IPS DF 6.9 (cell line): ENCODE measurements around the gene CHRNB1.

Experiments
- DNase-seq: peaks from one replicate; pipeline ENCODE4 v3.0.0-alpha.2; 2013; ENCODE audit warnings: low read depth, low spot score
- H3K27ac ChIP-seq: one replicate; pipeline ENCODE4 v1.5.1; 2013; ENCODE audit warnings: low read length, control low read depth
- H3K27me3 ChIP-seq: 2 replicates; pipeline ENCODE4 v1.6.1; 2013; ENCODE audit warnings: mild to moderate bottlenecking, low read length; ENCODE audit not compliant: control insufficient read depth, insufficient read depth
- H3K36me3 ChIP-seq: 2 replicates; pipeline ENCODE4 v1.6.1; 2013; ENCODE audit warnings: low read length; ENCODE audit not compliant: control insufficient read depth, insufficient read depth
- H3K4me1 ChIP-seq: 2 replicates; pipeline ENCODE4 v1.6.1; 2013; ENCODE audit warnings: low read length; ENCODE audit not compliant: control insufficient read depth, insufficient read depth
- H3K4me3 ChIP-seq: 2 replicates; pipeline ENCODE4 v1.5.1; 2013; ENCODE audit warnings: mild to moderate bottlenecking, low read length
- H3K9me3 ChIP-seq: 2 replicates; pipeline ENCODE4 v1.6.1; 2013; ENCODE audit warnings: low read length, inconsistent platforms; ENCODE audit not compliant: control insufficient read depth, insufficient read depth
- WGBS: extraction: QIAGEN DNeasy Blood & Tissue Kit; methylation state at CpG from one replicate; pipeline ENCODE4 v1.1.7; 2013; ENCODE audit warnings: mixed read lengths, missing lambda C conversion rate; ENCODE audit not compliant: insufficient read length, insufficient coverage; 5-methylcytosine and 5-hydroxymethylcytosine counted together

Gene CHRNB1

DNA sequence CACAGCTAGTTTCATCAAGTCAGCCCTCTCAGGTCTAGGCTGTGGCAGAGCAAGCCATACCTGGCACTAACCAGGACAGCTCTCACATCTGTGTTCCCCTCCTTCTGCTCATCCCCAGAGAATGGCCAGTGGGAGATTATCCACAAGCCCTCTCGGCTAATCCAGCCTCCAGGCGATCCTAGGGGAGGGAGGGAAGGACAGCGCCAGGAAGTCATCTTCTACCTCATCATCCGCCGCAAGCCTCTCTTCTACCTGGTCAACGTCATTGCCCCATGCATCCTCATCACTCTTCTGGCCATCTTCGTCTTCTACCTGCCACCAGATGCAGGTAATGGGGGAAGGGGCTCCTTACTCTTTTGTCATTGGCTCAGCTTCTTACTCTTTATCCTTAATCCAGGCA, 3.6 kb downstream of the CHRNB1 start:
- DNase-seq: no peak
- H3K4me3 ChIP-seq: no peak overlapping the region
- no peaks in the 10 kb centered on the region for H3K36me3 ChIP-seq
- no peaks in the 10 kb centered on the region for H3K27me3 ChIP-seq
- no peak overlapping the region for H3K27ac ChIP-seq
- H3K4me1 ChIP-seq: peaks cover 5% of the 10 kb centered on the region; the same call in 1 of the 2 replicates
- no peaks in the 10 kb centered on the region for H3K9me3 ChIP-seq
- no CpG with 5 or more reads among the region's 7 CpGs for whole genome bisulfite sequencing

GRCh38 chr17:7459961-7460545, 15.2 kb downstream of the CHRNB1 start:
- H3K27me3 ChIP-seq: no peaks in the 10 kb centered on the region
- H3K4me1 ChIP-seq: peaks cover 3% of the 10 kb centered on the region
- H3K36me3 ChIP-seq: peaks cover 10% of the 10 kb centered on the region; the same call in 1 of the 2 replicates
- DNase-seq: no peak
- H3K4me3 ChIP-seq: no peak overlapping the region
- H3K9me3 ChIP-seq: no peaks in the 10 kb centered on the region
- no peak overlapping the region for H3K27ac ChIP-seq
- WGBS: 100% methylated on average over 1 of the region's 3 CpGs

- H3K9me3 ChIP-seq: no peaks in the 10 kb centered on the region
- peaks cover 10% of the 10 kb centered on the region; the same call in 1 of the 2 replicates for H3K36me3 ChIP-seq
- no peak overlapping the region for H3K4me3 ChIP-seq
- no peaks in the 10 kb centered on the region for H3K27me3 ChIP-seq
- WGBS: no CpG with 5 or more reads among the region's 7 CpGs
- H3K27ac ChIP-seq: no peak overlapping the region
- H3K4me1 ChIP-seq: peaks cover 3% of the 10 kb centered on the region
- DNase-seq: no peak
Observed at GRCh38 chr17:7460850-7461660, 16.2 kb downstream of the CHRNB1 start.

GRCh38 chr17:7462474-7463371, 17.9 kb downstream of the CHRNB1 start:
- H3K9me3 ChIP-seq: no peaks in the 10 kb centered on the region
- H3K4me3 ChIP-seq: no peak overlapping the region
- peaks cover 3% of the 10 kb centered on the region for H3K4me1 ChIP-seq
- WGBS: 100% methylated on average over 3 of the region's 44 CpGs
- H3K27me3 ChIP-seq: no peaks in the 10 kb centered on the region
- peaks cover 10% of the 10 kb centered on the region; the same call in 1 of the 2 replicates for H3K36me3 ChIP-seq
- no peak for DNase-seq
- H3K27ac ChIP-seq: no peak overlapping the region

DNA sequence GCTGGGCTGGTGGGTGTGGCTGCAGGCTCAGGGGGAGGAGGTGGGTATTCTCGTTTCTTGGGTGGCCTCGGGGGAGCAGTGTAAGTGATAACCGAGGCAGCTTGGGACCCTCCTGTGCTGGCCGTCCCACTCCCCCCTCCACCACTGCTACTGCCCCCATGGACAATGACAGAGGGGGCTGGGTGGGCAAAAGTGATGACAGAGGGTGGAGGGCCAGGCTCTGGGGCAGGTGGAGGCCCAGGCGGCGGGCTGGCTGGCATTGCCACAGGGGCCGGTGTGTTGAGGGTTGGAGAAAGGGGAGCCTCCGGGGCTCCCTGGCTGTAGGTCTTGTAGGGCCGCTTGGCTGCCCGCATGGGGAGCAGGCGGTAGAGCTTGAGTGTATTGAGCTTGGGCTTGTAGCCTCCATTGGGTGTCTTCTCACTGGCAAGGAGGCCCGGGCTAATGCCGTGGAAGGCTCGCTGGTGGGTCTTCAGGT, 18.5 kb downstream of the CHRNB1 start:
- no CpG with 5 or more reads among the region's 14 CpGs for WGBS
- DNase-seq: no peak
- Histone ChIP-seq H3K4me3 (no peak overlapping the region), H3K27me3 (no peaks in the 10 kb centered on the region), H3K36me3 (peaks cover 10% of the 10 kb centered on the region; the same call in 1 of the 2 replicates), H3K9me3 (no peaks in the 10 kb centered on the region), H3K27ac (no peak overlapping the region), H3K4me1 (peaks cover 3% of the 10 kb centered on the region)

DNA sequence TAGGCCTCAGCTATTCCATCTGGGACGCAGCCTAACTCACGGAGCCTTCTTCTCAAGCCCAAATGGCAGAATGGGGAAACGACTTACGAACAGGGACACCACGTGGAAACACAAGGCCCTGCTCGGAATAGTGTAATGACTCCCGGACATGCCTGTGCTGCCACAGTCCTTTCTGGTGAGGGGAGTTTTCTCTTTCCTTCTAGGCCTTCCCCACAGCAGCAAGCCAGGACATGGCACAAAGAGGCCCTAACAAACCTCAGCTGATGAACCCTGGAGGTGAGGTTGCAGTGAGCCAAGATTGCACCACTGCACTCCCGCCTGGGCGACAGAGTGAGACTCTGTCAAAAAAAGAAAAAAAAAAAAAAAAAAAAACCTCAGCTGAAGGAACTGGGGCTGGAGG, 19.2 kb downstream of the CHRNB1 start:
- Histone ChIP-seq H3K36me3 (peaks cover 10% of the 10 kb centered on the region; the same call in 1 of the 2 replicates), H3K4me1 (peaks cover 3% of the 10 kb centered on the region), H3K27me3 (no peaks in the 10 kb centered on the region), H3K27ac (no peak overlapping the region), H3K9me3 (no peaks in the 10 kb centered on the region), H3K4me3 (no peak overlapping the region)
- DNase-seq: no peak
- no CpG with 5 or more reads among the region's 9 CpGs for WGBS

GRCh38 chr17:7465597-7466275, 20.9 kb downstream of the CHRNB1 start:
- H3K9me3 ChIP-seq: no peaks in the 10 kb centered on the region
- no peaks in the 10 kb centered on the region for H3K27me3 ChIP-seq
- H3K4me3 ChIP-seq: no peak overlapping the region
- peaks cover 10% of the 10 kb centered on the region; the same call in 1 of the 2 replicates for H3K36me3 ChIP-seq
- peaks cover 3% of the 10 kb centered on the region for H3K4me1 ChIP-seq
- no CpG with 5 or more reads among the region's 33 CpGs for WGBS
- no peak overlapping the region for H3K27ac ChIP-seq
- no peak for DNase-seq

DNA sequence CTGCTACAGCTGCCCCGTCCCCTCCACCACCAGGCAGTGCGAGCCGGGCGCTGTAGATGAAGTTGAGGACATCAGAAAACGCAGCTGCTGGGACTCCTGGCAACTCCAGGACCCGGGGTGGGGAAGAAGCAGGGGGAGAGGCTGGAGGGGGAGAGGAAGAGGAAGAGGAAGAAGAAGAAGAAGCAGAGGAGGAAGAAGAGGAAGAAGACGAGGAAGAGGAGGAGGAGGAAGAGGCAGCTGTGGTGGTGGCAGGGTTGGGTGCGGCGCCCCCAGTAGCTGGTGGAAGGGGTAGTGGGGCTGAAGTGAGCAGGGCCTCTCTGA, 21.4 kb downstream of the CHRNB1 start:
- Histone ChIP-seq H3K4me3 (no peak overlapping the region), H3K9me3 (no peaks in the 10 kb centered on the region), H3K36me3 (peaks cover 10% of the 10 kb centered on the region; the same call in 1 of the 2 replicates), H3K27ac (no peak overlapping the region), H3K27me3 (no peaks in the 10 kb centered on the region), H3K4me1 (peaks cover under 1% of the 10 kb centered on the region)
- no peak for DNase-seq
- no CpG with 5 or more reads among the region's 9 CpGs for WGBS

GRCh38 chr17:7466639-7467341, 21.9 kb downstream of the CHRNB1 start:
- Histone ChIP-seq H3K9me3 (no peaks in the 10 kb centered on the region), H3K4me3 (no peak overlapping the region), H3K27ac (no peak overlapping the region), H3K27me3 (no peaks in the 10 kb centered on the region), H3K4me1 (no peaks in the 10 kb centered on the region; the same call in 1 of the 2 replicates), H3K36me3 (peaks cover 10% of the 10 kb centered on the region; the same call in 1 of the 2 replicates)
- WGBS: no CpG with 5 or more reads among the region's 16 CpGs
- DNase-seq: no peak
